ENCODE measurements around the gene TSGA10IP. TPM values are rescaled to one million over a fixed set of nuclear protein-coding genes. Genes with fewer than 3 reads are reported as not detected.
"Not testable (repeated sequence)": the region's sequence is repeated elsewhere in the genome, so short reads cannot be mapped to it uniquely, and the experiment has no call there.

TSGA10IP gene
- total RNA-seq, 1 donor from 2014 or later = not detected

- no peak for DNase-seq (ENCODE audit: low spot score)
Observed at GRCh38 chr11:65946655-65947054, 1.4 kb downstream of the TSGA10IP start.

GRCh38 chr11:65947133-65947532 is 1.9 kb downstream of the TSGA10IP start:
- DNase-seq (ENCODE audit: low spot score) = no peak

- DNase-seq (ENCODE audit: low spot score) = no peak
Observed at GRCh38 chr11:65947603-65948125, 2.4 kb downstream of the TSGA10IP start.

- not testable (repeated sequence) for DNase-seq (ENCODE audit: low spot score)
Observed at GRCh38 chr11:65950711-65951110, 5.4 kb downstream of the TSGA10IP start.

GRCh38 chr11:65951641-65952040 is 6.4 kb downstream of the TSGA10IP start:
- not testable (repeated sequence) for DNase-seq (ENCODE audit: low spot score)

DNA sequence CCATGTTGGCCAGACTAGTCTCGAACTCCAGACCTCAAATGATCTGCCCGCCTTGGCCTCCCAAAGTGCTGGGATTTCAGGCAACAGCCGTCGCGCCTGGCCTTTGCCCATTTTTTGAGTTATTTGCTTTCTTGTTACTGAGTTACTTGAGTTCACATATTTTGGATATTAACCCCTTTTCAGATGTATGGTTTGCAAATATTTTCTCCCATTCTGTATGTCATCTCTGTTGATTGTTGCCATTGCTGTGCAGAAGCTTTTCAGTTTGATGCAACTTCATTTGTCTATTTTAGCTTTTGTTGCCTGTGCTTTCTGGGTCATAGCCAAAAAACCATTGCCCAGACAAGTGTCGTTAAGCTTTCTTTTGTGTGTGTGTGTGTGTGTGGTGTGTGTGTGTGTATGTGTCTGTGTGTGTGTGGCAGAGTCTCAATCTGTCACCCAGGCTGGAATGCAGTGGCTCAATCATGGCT is 6.8 kb downstream of the TSGA10IP start:
- no peak for DNase-seq (ENCODE audit: low spot score)

DNA sequence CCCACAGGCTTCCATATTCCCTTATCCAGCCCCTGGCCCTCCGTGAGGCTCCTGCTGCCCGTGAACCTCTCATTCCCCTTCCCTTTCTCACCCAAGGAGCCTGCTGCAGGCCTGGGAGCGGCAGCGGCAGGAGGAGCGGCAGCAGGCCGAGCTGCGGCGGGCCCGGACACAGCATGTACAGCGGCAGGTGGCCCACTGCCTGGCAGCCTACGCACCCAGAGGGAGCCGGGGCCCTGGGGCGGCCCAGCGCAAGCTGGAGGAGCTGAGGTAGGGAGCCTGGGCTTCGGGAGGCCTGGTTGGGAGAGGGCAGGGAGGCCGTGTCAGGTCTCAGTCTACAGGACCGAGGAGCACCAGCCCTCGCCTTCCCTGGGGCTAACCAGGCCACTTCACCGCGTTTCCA is 8.2 kb downstream of the TSGA10IP start:
- no peak for DNase-seq (ENCODE audit: low spot score)

- DNase-seq (ENCODE audit: low spot score) = no peak
Observed at GRCh38 chr11:65954771-65955170, 9.5 kb downstream of the TSGA10IP start.

- DNase-seq (ENCODE audit: low spot score) = no peak
Observed at GRCh38 chr11:65958291-65958690, 13.0 kb downstream of the TSGA10IP start.

DNA sequence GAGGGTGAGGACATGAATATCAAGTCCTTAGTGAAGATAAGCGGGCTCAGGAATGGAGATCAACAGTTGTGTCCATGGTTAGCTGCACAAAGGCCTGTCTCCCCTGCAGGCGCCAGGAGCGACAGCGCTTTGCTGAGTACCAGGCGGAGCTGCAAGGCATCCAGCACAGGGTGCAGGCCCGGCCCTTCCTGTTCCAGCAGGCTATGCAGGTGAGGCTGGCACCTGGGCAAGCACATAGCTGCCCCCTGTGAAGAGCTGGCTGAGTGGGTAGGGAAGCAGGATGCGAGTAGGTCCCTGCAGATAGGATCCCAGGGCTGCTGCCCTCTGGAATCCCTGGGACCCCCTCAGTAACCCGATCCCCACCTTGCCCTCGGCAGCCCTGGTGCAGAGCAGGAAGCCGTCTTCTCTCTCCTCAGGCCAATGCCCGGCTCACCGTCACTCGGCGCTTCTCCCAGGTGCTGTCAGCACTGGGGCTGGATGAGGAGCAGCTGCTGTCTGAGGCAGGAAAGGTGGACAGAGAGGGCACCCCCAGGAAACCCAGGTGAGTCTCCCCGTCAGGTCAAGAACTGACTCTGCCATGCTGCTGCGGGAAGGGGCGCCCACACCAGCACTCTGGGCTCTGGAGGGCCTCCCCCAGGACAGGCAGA is 13.6 kb downstream of the TSGA10IP start:
- no peak for DNase-seq (ENCODE audit: low spot score)

GRCh38 chr11:65960824-65961266 is 15.6 kb downstream of the TSGA10IP start:
- no peak for DNase-seq (ENCODE audit: low spot score)

- peak; percentile 98 for DNase-seq (ENCODE audit: low spot score)
Observed at GRCh38 chr11:65961267-65962140, 16.2 kb downstream of the TSGA10IP start, which contains the start of gene SART1. TSS of gene SART1 (plus strand) at chr11:65961734. CDS start at chr11:65961781, 47 bp downstream.

- DNase-seq (ENCODE audit: low spot score) = no peak
Observed at GRCh38 chr11:65962141-65962564, 16.9 kb downstream of the TSGA10IP start.

DNA sequence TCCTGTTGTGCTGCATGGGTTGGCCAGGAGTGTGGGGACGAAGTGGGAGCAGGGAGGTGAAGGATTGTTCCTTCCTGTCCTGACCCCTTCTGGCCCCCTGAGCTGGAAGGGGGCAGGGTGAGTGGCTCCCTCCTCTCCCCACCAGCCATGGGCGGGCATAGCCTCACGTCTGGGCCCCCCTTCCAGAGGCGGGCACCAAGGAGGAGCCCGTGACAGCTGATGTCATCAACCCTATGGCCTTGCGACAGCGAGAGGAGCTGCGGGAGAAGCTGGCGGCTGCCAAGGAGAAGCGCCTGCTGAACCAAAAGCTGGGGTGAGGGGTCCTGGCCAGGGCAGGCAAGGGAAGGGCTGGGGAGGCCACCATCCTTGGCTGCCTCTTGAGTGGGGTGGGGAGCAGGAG is 19.6 kb downstream of the TSGA10IP start:
- DNase-seq (ENCODE audit: low spot score) = no peak

GRCh38 chr11:65965986-65966762 is 20.9 kb downstream of the TSGA10IP start:
- DNase-seq (ENCODE audit: low spot score) = no peak

DNA sequence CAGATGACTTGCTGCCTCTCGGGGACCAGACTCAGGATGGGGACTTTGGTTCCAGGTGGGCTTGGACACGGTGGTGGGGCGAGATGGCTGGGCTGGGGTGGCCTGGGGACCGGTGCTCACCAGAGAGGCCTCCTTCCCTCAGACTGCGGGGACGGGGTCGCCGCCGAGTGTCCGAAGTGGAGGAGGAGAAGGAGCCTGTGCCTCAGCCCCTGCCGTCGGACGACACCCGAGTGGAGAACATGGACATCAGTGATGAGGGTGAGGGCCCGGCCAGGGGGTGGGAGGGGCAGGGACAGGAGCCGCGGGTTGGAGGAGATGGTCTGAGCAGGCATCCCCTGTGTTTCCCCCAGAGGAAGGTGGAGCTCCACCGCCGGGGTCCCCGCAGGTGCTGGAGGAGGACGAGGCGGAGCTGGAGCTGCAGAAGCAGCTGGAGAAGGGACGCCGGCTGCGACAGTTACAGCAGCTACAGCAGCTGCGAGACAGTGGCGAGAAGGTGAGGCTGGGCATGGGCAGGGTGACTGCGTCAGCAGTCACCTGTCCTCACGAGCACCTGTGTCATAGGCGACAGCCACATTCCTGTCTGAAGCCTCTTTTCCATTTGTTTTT is 22.2 kb downstream of the TSGA10IP start:
- no peak for DNase-seq (ENCODE audit: low spot score)

DNA sequence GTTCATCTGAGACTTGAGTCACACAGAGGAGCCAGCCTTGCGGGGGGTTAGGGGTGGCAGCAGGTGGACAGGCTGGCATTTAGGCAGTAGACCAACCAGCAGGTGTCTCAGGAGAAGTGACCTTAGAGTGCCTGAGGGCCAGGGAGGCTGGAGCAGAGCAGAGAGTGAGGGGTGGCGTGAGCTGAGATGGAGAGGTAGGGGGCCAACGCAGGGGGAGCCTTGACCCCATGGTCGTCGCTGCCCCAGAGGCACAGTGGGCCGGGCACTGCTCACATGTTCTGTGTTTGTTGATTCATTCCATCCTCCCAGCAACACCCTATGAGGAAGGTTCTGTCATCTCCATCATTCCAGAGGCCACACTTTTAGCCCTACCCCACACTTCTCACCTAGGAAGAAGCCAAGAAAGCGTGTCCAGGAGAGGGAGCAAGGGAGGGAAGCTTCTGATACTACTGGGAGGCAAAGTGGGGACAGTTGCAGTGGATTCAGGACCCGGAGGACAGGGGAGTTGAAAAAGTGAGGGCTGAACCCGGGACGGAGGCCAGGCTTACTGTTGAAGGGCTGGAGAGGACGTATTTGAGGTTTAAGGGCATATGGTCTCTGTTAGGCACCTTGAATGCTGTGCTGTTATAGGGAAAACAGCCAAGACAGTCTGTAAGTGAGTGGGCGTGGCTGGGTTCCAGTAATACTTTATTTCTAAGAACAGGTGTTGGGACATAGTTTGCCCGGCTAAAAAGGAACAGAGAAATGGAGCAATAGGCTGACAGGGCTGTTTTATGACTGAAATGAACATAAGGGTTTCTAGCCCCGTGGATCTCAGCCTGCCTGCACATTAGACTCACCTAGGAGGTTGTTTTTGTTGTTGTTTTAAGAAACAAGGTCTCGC is 23.6 kb downstream of the TSGA10IP start:
- no peak for DNase-seq (ENCODE audit: low spot score)

- DNase-seq (ENCODE audit: low spot score) = no peak
Observed at GRCh38 chr11:65972116-65972515, 26.8 kb downstream of the TSGA10IP start.

DNA sequence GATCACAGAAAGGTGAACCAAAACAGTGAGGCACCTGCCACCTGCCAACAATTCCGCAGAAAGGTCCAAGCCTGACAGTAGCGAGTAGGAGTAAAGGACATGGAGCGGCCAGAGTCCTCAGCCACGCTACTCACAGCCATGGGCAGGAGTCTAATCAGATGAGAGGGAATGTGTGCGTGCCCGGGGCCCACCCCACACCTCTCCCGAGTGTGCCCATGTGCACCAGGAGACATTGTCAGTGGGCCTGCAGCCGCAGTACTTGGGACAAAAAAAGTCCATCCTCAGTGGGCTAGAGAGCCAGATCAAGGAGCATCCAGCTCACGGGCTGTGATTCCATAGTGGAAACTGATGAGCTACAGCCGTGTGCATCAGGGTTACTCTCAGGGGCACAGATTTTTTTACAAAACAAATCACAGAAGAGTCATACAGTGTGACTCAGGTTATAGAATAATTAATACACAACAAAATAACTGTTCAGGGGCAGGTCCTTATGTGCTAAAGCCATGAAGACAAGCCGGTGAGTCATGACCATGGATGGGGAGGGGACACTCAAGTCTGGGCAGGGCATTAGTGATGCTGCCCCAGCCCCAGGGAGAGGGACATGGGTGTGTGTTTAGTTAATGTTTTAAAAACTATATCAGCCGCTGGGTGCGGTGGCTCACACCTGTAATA is 28.3 kb downstream of the TSGA10IP start:
- DNase-seq (ENCODE audit: low spot score) = no peak

DNA sequence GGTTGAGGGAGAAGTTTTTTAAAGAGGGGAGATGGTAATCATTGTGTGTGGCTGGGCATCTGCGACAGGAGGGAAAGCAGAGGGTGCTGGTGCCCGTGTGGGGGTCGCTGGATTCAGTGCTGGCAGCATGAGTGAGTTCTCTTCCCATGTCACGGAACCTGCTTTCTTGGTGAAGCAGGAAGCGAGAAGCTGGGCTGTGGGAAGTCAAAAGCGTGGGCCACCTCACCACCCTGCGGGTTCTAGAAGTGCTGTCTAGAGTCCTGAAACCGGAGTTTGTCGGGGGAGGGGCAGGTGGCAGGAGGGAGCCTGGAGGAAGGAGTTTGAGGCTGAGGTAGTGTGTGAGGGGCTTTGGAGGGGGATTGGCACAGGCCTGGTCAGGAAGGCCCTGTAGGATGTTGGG is 30.5 kb downstream of the TSGA10IP start:
- no peak for DNase-seq (ENCODE audit: low spot score)

Measured in mucosa of gallbladder (tissue), 1 donor.